Fibroblast of the aortic adventitia (primary cell): ENCODE measurements around the gene AKAP10. TPM values are rescaled to one million over a fixed set of nuclear protein-coding genes. Genes with fewer than 3 reads are reported as not detected.

Experiments
- DNase-seq: peaks from one replicate; pipeline ENCODE4 v3.0.0-alpha.2; 2010; ENCODE audit warnings: low read depth
- H3K4me3 ChIP-seq: 2 replicates; pipeline ENCODE4 v1.5.1; 2011; ENCODE audit warnings: low read depth, mild to moderate bottlenecking, control low read depth, low read length, moderate library complexity
- CTCF ChIP-seq: IDR thresholded peaks from 2 replicates; pipeline ENCODE4 v1.5.1; 2011; ENCODE audit warnings: mild to moderate bottlenecking, low read length, control low read depth, inconsistent platforms; ENCODE audit not compliant: insufficient read depth
- total RNA-seq: library from RNA; depleted of rRNA; stranded (reverse); fragments of >200 nt; gene quantifications from 2 replicates; pipeline ENCODE4 v1.2.3, GENCODE V29; 2012; ENCODE audit warnings: low replicate concordance

Gene AKAP10
- total RNA-seq, 1 donor: 26.8 TPM

GRCh38 chr17:19915245-19915978 is 62.2 kb downstream of the AKAP10 start:
- peak; percentile 22 for DNase-seq
- H3K4me3 ChIP-seq: no peak overlapping the region
- TF ChIP-seq CTCF: no peak

- H3K4me3 ChIP-seq: no peak overlapping the region
- TF ChIP-seq CTCF: no peak
- DNase-seq: no peak
These were observed 66.6 kb downstream of the AKAP10 start for GRCh38 chr17:19911033-19911432.

GRCh38 chr17:19909139-19909538 is 68.5 kb downstream of the AKAP10 start:
- no peak for TF ChIP-seq CTCF
- H3K4me3 ChIP-seq: no peak overlapping the region
- DNase-seq: no peak

- H3K4me3 ChIP-seq: no peak overlapping the region
- DNase-seq: no peak
- no peak for TF ChIP-seq CTCF
These were observed 72.1 kb downstream of the AKAP10 start for GRCh38 chr17:19905502-19905901.

- DNase-seq: no peak
- H3K4me3 ChIP-seq: no peak overlapping the region
- no peak for TF ChIP-seq CTCF
These were observed 72.7 kb downstream of the AKAP10 start for GRCh38 chr17:19904924-19905323.

GRCh38 chr17:19904412-19904811 is 73.2 kb downstream of the AKAP10 start:
- peak; percentile 53 for DNase-seq
- H3K4me3 ChIP-seq: no peak overlapping the region
- TF ChIP-seq CTCF: no peak

- no peak for TF ChIP-seq CTCF
- no peak overlapping the region for H3K4me3 ChIP-seq
These were observed 76.8 kb downstream of the AKAP10 start for GRCh38 chr17:19900809-19901208.

More at GRCh38 chr17:19900809-19901208, 76.8 kb downstream of the AKAP10 start:
- DNase-seq: no peak
